MCF 10A (cell line): Measurements from ENCODE around the gene SEM1. TPM values are rescaled to one million over a fixed set of nuclear protein-coding genes. Genes with fewer than 3 reads are reported as not detected.
"Not testable (repeated sequence)": the region's sequence is repeated elsewhere in the genome, so short reads cannot be mapped to it uniquely, and the experiment has no call there.

Experiments used
- BruUV-seq: library from RNA; stranded (reverse); fragments of 400-500 nt; replicated peaks from 2 replicates; lab custom pipeline; 2021; lab: Mats Ljungman, UMichigan
- CTCF ChIA-PET: fragments of 300-600 bp; sonication (Branson Sonifier 250); formaldehyde crosslinking; extraction: SDS; loops from one replicate; lab custom pipeline; 2021; ENCODE audit warnings: antibody characterized with exemption, inconsistent platforms; lab: Yijun Ruan, JAX
- POLR2A ChIA-PET: fragments of 300-600, 350-650 bp; sonication (Branson Sonifier 250); formaldehyde crosslinking; extraction: SDS; loops from one replicate; lab custom pipeline; 2020; ENCODE audit warnings: antibody characterized with exemption, inconsistent platforms; lab: Yijun Ruan, JAX
- DNase-seq: peaks from one replicate; pipeline ENCODE4 v3.0.0-alpha.2; 2018; ENCODE audit not compliant: unreplicated experiment
- H3K27ac Mint-ChIP-seq: one replicate; pipeline ENCODE4 v1.8.0; 2022; ENCODE audit warnings: mild to moderate bottlenecking, low read depth, mixed read lengths; ENCODE audit not compliant: unreplicated experiment
- H3K27me3 Mint-ChIP-seq: one replicate; pipeline ENCODE4 v1.8.0; 2022; ENCODE audit warnings: mixed read lengths; ENCODE audit not compliant: insufficient read depth, unreplicated experiment
- H3K36me3 Mint-ChIP-seq: one replicate; pipeline ENCODE4 v1.8.0; 2022; ENCODE audit warnings: mild to moderate bottlenecking, moderate library complexity, mixed read lengths; ENCODE audit not compliant: insufficient read depth, unreplicated experiment
- H3K4me1 Mint-ChIP-seq: one replicate; pipeline ENCODE4 v1.8.0; 2022; ENCODE audit warnings: mixed read lengths; ENCODE audit not compliant: insufficient read depth, unreplicated experiment
- H3K4me3 Mint-ChIP-seq: one replicate; pipeline ENCODE4 v1.8.0; 2022; ENCODE audit warnings: mild to moderate bottlenecking, moderate library complexity, mixed read lengths; ENCODE audit not compliant: unreplicated experiment
- H3K9me3 Mint-ChIP-seq: one replicate; pipeline ENCODE4 v1.8.0; 2022; ENCODE audit warnings: mixed read lengths; ENCODE audit not compliant: unreplicated experiment
- CTCF ChIP-seq: fragments of 200-600 bp; IDR thresholded peaks from one replicate; pipeline ENCODE4 v1.8.0; 2022; ENCODE audit warnings: antibody characterized with exemption, mild to moderate bottlenecking; ENCODE audit not compliant: unreplicated experiment
- intact Hi-C: fragments of 100-400 bp; cut with micrococcal nuclease; formaldehyde crosslinking; loops from 2 replicates; pipeline ENCODE4 v1.14.1; 2022
- total RNA-seq: library from RNA; stranded (reverse); gene quantifications from 2 replicates; pipeline ENCODE4 v1.2.3, GENCODE V29; 2022

Gene SEM1
- total RNA-seq, 1 experiment from 2014 or later, result 70.3 TPM

GRCh38 chr7:96665689-96666088 lies 44.0 kb downstream of the SEM1 start:
- H3K4me1 Mint-ChIP-seq, result no peaks in the 10 kb centered on the region
- no TSS peak for BruUV-seq
- H3K27ac Mint-ChIP-seq, result no peak overlapping the region
- no peak for DNase-seq
- intact Hi-C loops, result no loop called here
- no peak overlapping the region for H3K4me3 Mint-ChIP-seq
- H3K9me3 Mint-ChIP-seq, result no peaks in the 10 kb centered on the region
- no peak for TF ChIP-seq CTCF
- H3K27me3 Mint-ChIP-seq, result no peaks in the 10 kb centered on the region
- H3K36me3 Mint-ChIP-seq, result no peaks in the 10 kb centered on the region
- CTCF ChIA-PET, result no interaction called here
- POLR2A ChIA-PET, result no interaction called here

- CTCF ChIA-PET, result interaction anchor here (1.0 kb wide), 1 partner anchor 10 kb away, joined by 4 read pairs; no protein-coding TSS in a partner anchor
- H3K27me3 Mint-ChIP-seq, result no peaks in the 10 kb centered on the region
- H3K4me3 Mint-ChIP-seq, result no peak overlapping the region
- POLR2A ChIA-PET, result interaction anchor here (0.5 to 0.6 kb wide), 2 partner anchors 152 to 327 kb away, joined by 3 read pairs; no protein-coding TSS in a partner anchor
- no peaks in the 10 kb centered on the region for H3K36me3 Mint-ChIP-seq
- no peaks in the 10 kb centered on the region for H3K9me3 Mint-ChIP-seq
- no TSS peak for BruUV-seq
- H3K27ac Mint-ChIP-seq, result no peak overlapping the region
- TF ChIP-seq CTCF, result no peak
- H3K4me1 Mint-ChIP-seq, result no peaks in the 10 kb centered on the region
- DNase-seq, result no peak
- intact Hi-C loops, result no loop called here
Measured at GRCh38 chr7:96664793-96665192, 44.9 kb downstream of the SEM1 start.

- Mint-ChIP-seq H3K36me3 (no peaks in the 10 kb centered on the region), H3K4me1 (no peaks in the 10 kb centered on the region), H3K4me3 (no peak overlapping the region), H3K27ac (no peak overlapping the region), H3K27me3 (no peaks in the 10 kb centered on the region), H3K9me3 (no peaks in the 10 kb centered on the region)
- no peak for TF ChIP-seq CTCF
- BruUV-seq, result no TSS peak
- ChIA-PET POLR2A (no interaction called here), CTCF (no interaction called here)
- DNase-seq, result no peak
- intact Hi-C loops, result no loop called here
Measured at GRCh38 chr7:96663871-96664445, 45.7 kb downstream of the SEM1 start.

- H3K36me3 Mint-ChIP-seq, result no peaks in the 10 kb centered on the region
- ChIA-PET CTCF (no interaction called here), POLR2A (no interaction called here)
- TF ChIP-seq CTCF, result no peak
- no peak overlapping the region for H3K27ac Mint-ChIP-seq
- H3K4me1 Mint-ChIP-seq, result no peaks in the 10 kb centered on the region
- no TSS peak for BruUV-seq
- no peaks in the 10 kb centered on the region for H3K9me3 Mint-ChIP-seq
- no peak for DNase-seq
- no peak overlapping the region for H3K4me3 Mint-ChIP-seq
- no peaks in the 10 kb centered on the region for H3K27me3 Mint-ChIP-seq
- intact Hi-C loops, result no loop called here
Measured at GRCh38 chr7:96663457-96663856, 46.2 kb downstream of the SEM1 start.

- POLR2A ChIA-PET, result interaction anchor here (0.6 to 0.7 kb wide), 2 partner anchors 20 to 312 kb away, joined by 3 read pairs; no protein-coding TSS in a partner anchor
- CTCF ChIA-PET, result not testable (repeated sequence)
Measured at GRCh38 chr7:96662151-96662550, 47.5 kb downstream of the SEM1 start.

More at GRCh38 chr7:96662151-96662550, 47.5 kb downstream of the SEM1 start:
- H3K9me3 Mint-ChIP-seq, intact Hi-C loops, H3K4me3 Mint-ChIP-seq, H3K36me3 Mint-ChIP-seq, H3K4me1 Mint-ChIP-seq, DNase-seq, H3K27me3 Mint-ChIP-seq, H3K27ac Mint-ChIP-seq, BruUV-seq: not testable (repeated sequence)
